GM18907 (cell line): ENCODE data around the gene CYP27C1.

Experiments used
- ATAC-seq: cut with Tn5 transposase; IDR thresholded peaks from one replicate; pipeline ENCODE4 v1.9.1; 2021; ENCODE audit warnings: mild to moderate bottlenecking, moderate library complexity; ENCODE audit not compliant: unreplicated experiment

CYP27C1 gene

DNA sequence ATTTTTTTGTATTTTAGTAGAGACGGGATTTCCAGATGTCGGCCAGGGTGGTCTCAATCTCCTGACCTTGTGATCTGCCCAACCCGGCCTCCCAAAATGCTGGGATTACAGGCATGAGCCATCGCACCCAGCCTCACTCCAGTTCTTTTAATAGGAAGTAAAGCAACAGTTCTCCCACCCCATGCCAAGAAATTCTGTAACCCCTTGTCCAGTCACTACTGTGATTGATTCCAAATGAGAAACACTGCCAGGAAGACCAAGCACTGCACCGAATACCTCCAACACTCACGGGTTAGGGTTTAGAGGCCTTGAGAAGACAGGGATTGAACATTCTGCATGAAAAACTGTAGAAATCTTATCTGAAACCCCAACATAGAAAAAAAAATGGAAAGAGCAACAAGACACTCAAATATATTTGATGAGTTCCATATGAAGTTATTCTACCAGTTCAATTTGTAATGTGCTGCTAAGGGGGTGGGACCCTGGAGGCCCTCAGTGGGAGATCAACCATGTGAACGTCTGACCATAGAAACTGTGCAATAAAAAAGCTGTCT is 65.0 kb downstream of the CYP27C1 start:
- no peak for ATAC-seq

- ATAC-seq: no peak
These were observed 65.7 kb downstream of the CYP27C1 start for GRCh38 chr2:127154396-127154795.

DNA sequence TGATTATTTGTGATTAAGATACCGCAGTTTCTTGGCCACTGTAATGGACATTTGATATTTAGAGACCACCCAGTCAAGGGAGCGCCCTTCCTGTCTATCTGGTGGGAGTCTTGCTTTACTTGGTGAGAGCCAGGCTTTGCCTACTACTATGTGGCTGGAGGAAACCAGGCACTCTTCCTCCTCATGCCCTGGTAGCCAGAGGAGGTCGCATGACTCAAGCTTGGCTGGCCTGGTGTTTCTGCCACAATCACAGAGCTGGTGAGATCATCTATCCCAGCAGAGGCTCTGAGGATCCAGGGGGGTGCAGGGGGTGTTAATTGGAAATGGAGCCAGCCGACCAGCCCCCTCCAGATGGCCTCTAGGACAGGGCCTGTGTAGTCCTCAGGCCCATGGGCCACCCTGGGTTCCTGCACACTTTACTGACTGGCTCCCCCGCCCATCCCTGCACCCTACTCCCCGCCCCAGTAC is 66.4 kb downstream of the CYP27C1 start:
- ATAC-seq: no peak

DNA sequence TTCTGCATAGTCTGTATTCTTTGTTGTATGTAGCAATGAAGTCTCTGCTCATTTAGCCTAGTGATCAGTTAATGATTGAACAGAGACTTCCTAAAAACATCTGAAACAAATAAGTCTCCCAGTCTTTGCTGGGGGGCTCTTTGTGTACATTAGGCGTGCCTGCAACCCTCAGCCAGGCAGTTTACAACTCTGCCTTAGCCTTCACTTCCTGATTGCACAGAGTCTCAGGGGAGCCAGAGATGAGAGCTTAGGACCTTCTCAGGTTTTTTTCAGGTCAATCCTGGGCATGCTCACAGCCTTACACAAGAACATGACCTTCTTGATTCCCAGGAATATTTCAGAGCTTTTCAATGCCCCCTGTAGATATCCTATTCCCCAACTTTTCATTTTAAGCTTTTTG is 69.1 kb downstream of the CYP27C1 start:
- no peak for ATAC-seq

DNA sequence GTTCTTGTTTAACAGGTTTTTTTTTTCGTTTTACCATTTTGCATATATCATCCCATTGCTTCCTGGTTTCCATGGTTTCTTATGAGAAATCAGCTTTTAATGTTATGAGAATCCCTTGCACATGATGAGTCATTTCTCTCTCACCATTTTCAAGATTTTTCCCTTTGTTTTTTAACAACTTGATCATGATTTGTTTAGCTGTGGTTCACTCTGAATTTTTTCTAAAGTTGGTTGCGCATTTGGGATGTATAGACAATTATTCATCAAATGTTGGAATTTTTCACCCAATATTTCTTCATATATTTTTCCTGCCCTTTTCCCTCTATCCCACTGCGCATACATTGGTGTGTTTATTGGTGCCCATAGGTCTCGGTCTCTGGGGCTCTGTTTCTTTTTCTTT is 70.7 kb downstream of the CYP27C1 start:
- ATAC-seq: no peak

- no peak for ATAC-seq
These were observed 73.1 kb downstream of the CYP27C1 start for GRCh38 chr2:127146820-127147502.

GRCh38 chr2:127146071-127146725 is 73.9 kb downstream of the CYP27C1 start:
- no peak for ATAC-seq

DNA sequence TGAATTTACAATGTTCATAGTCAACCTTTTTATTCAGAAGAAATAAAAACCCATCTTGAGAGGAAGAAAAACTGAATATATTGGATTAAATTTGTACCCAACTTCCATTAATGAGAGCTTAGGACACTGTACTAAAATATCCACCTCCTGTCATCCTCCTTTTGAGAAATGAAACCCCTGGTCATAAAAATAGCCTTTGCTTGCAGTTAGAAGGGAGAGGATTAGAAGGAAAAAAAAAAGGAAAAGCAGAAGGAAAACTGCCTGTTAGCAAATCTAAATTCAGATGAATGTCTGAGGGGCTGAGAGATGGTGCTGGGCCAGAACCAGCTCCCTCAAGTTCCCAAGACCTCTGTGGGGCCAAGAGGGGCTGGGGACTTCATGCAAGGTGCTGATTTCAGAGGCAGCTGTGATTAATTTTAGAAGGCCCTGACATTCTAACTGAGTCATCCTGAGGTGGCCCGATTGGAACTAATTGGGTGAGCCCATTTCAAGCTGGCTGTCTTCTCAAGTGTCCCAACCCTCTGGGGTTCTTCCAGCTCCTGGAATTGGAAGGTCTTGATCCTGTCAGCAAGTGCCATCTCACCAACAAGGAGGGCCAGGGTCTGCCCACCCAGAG is 74.7 kb downstream of the CYP27C1 start:
- ATAC-seq: no peak

- ATAC-seq: no peak
These were observed 76.0 kb downstream of the CYP27C1 start for GRCh38 chr2:127143841-127144782.

- no peak for ATAC-seq
These were observed 77.2 kb downstream of the CYP27C1 start for GRCh38 chr2:127142663-127143630.

GRCh38 chr2:127140538-127140937 is 79.6 kb downstream of the CYP27C1 start:
- no peak for ATAC-seq

DNA sequence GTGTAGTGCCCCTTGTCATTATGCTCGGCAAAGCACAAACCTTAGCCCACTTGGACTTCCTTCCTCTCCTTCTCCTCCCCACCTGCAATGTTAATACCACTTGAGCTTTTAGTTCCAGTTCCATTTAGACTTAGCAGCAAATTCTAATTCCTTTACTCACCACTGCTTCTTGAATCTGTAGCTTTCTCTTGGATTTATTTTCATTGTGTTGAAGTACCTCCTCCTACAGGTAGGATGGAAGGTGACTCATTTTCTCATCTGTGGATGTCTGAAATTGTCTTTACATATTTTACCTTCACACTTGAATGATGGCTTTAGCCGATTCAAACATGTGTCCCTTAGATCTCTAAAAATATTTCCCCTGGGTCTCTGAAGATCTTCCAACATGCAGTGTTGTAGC is 80.3 kb downstream of the CYP27C1 start:
- ATAC-seq: no peak

DNA sequence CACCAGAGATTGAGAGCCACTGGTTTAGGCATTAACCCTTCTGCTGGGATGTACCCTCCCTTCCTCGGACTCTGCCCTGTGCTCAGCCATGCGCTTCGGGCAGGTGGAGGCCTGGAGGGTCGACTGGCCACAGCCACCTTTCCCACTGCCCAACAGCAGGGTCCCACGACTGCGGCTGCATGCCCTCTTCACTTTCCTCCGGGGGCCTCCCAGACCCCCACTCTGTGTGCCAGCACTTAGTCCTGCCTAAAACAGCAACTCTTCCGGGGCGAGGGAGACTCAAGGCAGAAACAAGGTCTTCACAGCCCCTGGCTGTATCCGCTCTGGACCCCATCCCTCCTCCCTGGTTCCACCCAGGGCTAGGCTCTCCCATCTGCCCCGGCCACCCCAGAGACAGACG is 81.8 kb downstream of the CYP27C1 start:
- ATAC-seq: no peak

DNA sequence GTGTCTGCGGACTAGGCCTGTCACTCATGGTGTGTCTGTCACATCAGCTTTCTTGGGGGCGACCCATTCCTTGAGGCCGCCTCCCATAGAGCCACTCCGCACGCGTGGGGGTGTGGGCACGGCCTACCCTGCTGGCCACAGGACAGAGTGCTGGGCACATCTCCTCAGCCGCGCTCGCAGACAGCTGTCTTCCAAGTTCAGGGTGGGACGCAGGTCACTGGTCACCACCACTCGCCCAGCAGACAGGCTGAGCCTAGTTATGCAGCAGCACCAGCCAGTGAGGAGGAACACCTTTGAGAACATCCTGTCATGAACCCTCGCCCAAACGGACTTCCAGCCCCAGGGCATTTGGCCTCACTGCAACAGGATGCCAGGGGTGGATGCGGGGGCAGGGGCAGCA is 82.4 kb downstream of the CYP27C1 start:
- ATAC-seq: no peak

GRCh38 chr2:127137225-127137624 is 82.9 kb downstream of the CYP27C1 start:
- ATAC-seq: no peak

- ATAC-seq: peak; percentile 59
These were observed 85.0 kb downstream of the CYP27C1 start for GRCh38 chr2:127134833-127135830.

DNA sequence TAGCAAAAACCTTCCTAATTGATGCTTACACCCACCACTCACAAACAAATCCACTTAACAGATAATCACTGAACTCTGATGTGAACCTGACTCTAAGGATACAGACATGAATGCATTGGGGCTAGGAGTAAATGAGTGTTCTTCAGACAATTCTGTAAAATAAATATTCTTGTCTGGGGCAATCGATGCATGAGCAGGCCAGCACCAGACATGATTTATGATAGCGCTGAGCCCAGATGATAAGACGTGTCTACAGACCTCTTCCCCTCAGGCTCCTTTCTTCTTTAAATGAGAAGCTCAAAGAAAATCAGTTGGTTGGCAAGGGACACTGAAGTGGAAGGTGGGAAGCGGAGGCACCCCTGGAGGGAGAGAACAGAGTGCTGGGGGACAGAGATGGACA is 85.9 kb downstream of the CYP27C1 start:
- no peak for ATAC-seq
